C4-2B (cell line): Measurements from ENCODE around the gene PLA2G4A.

Source experiments
- H3K27ac ChIP-seq: fragments of 450-650 bp; 2 replicates; pipeline ENCODE4 v1.5.1; 2017
- ZFX ChIP-seq: fragments of 450-650 bp; IDR thresholded peaks from 2 replicates; pipeline ENCODE4 v1.6.1; 2017
- TF ChIP-seq, protein P1 (sequence below): fragments of 450-650 bp; conservative IDR thresholded peaks from 2 replicates; pipeline ENCODE4 v1.5.1; 2017; ENCODE audit warnings: mild to moderate bottlenecking

PLA2G4A gene

DNA sequence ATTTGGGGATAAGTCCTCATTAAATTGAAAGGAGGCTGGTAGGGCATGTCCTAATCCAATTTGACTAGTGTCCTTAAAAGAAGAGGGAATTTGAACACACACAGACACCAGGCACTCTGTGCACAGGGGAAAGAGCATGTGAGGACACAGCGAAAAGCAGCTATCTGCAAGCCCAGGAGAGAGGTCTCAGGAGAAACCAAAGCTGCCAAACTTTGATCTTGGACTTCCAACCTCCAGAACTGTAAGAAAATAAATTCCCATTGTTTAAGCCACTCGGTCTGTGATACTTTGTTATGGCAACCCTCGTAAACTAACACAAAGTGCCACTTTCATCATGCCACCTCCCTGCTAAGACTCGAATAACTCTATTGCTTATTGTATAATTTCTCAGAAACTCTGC is 13.8 kb downstream of the PLA2G4A start:
- no peak overlapping the region for H3K27ac ChIP-seq
- TF ChIP-seq, protein P1, sequence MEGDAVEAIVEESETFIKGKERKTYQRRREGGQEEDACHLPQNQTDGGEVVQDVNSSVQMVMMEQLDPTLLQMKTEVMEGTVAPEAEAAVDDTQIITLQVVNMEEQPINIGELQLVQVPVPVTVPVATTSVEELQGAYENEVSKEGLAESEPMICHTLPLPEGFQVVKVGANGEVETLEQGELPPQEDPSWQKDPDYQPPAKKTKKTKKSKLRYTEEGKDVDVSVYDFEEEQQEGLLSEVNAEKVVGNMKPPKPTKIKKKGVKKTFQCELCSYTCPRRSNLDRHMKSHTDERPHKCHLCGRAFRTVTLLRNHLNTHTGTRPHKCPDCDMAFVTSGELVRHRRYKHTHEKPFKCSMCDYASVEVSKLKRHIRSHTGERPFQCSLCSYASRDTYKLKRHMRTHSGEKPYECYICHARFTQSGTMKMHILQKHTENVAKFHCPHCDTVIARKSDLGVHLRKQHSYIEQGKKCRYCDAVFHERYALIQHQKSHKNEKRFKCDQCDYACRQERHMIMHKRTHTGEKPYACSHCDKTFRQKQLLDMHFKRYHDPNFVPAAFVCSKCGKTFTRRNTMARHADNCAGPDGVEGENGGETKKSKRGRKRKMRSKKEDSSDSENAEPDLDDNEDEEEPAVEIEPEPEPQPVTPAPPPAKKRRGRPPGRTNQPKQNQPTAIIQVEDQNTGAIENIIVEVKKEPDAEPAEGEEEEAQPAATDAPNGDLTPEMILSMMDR = no peak
- no peak for TF ChIP-seq ZFX

DNA sequence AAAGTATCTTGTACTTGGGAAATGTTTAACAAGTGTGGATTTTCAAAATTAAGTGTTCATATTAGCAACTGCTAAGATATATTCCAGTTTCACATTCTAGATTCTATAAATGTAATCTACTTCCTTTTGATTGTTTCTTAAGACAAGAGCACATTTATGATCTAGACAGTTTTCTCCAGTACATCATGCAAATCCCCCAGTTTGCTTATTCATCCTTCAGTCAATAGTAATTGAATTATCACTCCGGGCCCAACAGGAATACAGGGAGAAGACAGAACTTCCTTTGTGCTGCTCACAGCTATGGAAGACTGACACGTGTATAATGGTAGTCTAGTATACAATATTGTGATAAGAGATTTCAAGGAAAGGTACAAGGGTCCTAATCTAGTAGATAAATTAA is 14.5 kb downstream of the PLA2G4A start:
- TF ChIP-seq ZFX = no peak
- TF ChIP-seq, protein P1 = no peak
- no peak overlapping the region for H3K27ac ChIP-seq

DNA sequence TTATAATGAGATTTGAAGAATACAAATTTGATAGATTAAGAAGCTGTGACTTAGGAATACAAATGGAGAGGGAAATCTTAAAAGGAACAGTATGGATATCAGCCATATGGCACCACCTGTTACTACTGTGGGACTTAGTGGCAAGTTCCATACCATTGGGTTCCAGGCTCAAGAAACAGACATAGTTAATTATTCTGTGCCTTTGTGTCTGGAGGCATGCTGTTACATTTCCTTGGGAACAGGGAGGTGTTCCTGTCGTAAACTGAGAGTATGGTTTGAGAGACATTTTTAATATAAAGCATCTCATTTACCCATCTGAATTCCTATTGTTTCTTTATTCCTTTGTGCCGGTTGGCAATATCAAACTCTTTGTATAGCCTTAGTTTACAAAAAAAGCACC is 15.2 kb downstream of the PLA2G4A start:
- no peak overlapping the region for H3K27ac ChIP-seq
- no peak for TF ChIP-seq ZFX
- TF ChIP-seq, protein P1 = no peak

DNA sequence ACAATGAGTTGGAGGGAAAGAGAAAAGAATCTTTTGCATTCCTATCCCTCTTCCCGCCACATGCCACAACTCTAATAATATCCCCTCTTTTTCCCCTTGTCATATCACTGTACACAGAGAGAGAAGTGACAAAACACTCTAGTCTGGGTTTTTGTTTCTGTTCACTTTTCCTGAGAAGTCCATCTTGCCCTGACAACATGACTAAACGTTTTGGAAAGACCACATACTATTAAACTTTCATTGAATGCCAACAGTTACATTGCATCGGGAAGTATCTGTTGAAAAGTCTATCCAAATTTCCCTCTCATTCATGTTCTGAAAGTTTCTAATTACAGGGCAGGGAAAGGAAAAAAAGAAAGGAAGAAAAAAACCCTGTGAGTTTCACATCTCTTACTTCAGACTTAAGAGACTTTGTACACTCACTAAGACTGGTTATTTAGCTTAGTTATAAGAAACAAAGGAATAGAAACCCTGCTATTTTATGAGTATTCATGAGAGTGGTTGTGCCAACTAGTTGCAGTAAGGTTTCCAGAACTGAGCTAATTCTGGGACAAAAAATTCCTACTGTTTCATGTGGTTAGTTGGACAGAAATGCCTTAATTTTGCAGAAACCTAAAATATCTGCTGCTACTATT is 16.9 kb downstream of the PLA2G4A start:
- TF ChIP-seq, protein P1 = no peak
- no peak for TF ChIP-seq ZFX
- H3K27ac ChIP-seq = no peak overlapping the region

DNA sequence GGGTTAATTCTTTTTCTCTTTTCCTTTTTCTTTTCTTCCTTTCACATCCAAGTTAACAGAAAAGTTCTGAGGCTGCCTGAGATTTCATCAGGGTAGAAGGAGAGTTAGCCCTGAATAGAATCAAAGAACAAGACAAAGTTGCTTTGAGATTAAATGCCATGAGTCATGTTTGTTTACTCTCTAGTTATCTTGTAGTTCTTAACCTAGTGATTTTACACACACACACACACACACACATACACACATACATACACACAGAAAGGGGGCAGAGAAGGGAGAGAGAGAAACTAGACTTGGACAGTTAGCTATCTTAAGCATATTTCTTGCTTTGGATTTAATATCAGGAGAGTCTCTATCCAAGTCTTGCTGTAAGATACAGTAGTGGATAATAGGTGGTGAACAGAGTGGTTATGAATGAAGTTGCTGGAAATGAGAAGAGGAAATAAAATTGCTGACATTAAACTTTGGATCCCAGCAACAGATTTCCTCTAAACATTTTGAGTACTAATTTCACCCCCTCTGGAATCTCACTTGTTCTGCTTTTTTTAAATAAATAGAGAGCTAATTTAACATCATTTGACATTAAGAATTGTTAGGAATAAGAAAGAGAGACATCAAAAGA is 19.9 kb downstream of the PLA2G4A start:
- TF ChIP-seq, protein P1 = no peak
- H3K27ac ChIP-seq = no peak overlapping the region

DNA sequence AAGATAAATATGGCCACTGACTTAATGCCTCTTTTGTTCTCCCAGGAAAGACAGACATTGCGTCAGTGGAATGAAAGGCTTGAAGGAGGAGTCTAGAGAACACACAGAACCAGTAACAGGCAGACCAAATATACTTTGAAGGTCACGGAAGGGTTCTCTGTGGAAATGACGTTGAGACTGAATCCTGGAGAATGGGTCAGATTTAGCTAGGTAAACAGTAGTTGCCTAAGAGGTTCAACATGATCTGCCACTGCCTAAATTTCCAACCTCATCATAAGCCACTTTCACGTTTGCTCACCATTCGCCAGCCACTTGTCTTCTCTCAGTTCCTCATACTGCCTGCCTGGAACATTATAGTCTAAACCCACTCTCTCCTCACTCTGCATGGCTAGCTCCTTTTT is 20.5 kb downstream of the PLA2G4A start:
- no peak overlapping the region for H3K27ac ChIP-seq
- TF ChIP-seq, protein P1 = no peak
- TF ChIP-seq ZFX = no peak

DNA sequence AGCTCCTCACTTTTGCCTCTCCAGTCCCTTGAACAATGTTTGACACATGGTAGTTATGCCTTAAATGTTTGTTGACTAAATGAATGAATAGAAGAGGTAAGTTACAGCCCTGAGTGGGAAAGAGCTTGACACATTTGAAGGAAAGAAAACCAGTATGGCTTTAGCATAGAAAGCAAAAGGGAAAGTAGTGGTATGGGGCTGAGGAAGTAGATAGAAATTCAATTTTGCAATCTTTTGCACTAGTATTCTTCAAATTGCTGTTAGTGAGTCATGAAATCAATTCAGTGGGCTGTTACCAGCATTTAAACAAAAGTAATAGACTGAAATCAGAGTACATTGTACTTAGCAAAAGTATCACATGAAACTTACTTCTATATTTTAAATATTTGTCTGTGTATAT is 21.1 kb downstream of the PLA2G4A start:
- TF ChIP-seq, protein P1 = no peak
- no peak for TF ChIP-seq ZFX
- no peak overlapping the region for H3K27ac ChIP-seq
